HEK293 (cell line): ENCODE data around the gene CACNA1B.

Experiments
- CTCF ChIP-seq: fragments of 450-650 bp; formaldehyde crosslinking; IDR thresholded peaks from 2 replicates; pipeline ENCODE4 v1.5.1; 2016; ENCODE audit warnings: missing biosample characterization, missing genetic modification characterization
- HIC1 ChIP-seq: fragments of 450-650 bp; formaldehyde crosslinking; IDR thresholded peaks from 2 replicates; pipeline ENCODE4 v1.5.1; 2016; ENCODE audit warnings: missing biosample characterization, missing genetic modification characterization
- IKZF3 ChIP-seq: fragments of 450-650 bp; IDR thresholded peaks from 2 replicates; pipeline ENCODE4 v1.5.0; 2018; ENCODE audit warnings: missing biosample characterization, mild to moderate bottlenecking, missing genetic modification characterization, moderate library complexity
- MEIS1 ChIP-seq: sonication (generic); formaldehyde crosslinking; IDR thresholded peaks from 2 replicates; pipeline ENCODE4 v1.8.1; 2022; ENCODE audit warnings: missing genetic modification reagents, mild to moderate bottlenecking, borderline replicate concordance
- PRDM10 ChIP-seq: fragments of 450-650 bp; formaldehyde crosslinking; IDR thresholded peaks from 2 replicates; pipeline ENCODE4 v1.5.1; 2016; ENCODE audit warnings: missing biosample characterization, missing genetic modification characterization
- REST ChIP-seq: fragments of 450-650 bp; formaldehyde crosslinking; IDR thresholded peaks from 2 replicates; pipeline ENCODE4 v1.5.1; 2016; ENCODE audit warnings: missing biosample characterization, missing genetic modification characterization
- ZFP37 ChIP-seq: fragments of 450-650 bp; formaldehyde crosslinking; IDR thresholded peaks from 2 replicates; pipeline ENCODE4 v1.5.1; 2016; ENCODE audit warnings: missing biosample characterization, missing genetic modification characterization
- ZNF138 ChIP-seq: fragments of 450-650 bp; formaldehyde crosslinking; IDR thresholded peaks from 2 replicates; pipeline ENCODE4 v1.5.1; 2016; ENCODE audit warnings: missing biosample characterization, missing genetic modification characterization, borderline replicate concordance
- ZNF140 ChIP-seq: fragments of 450-650 bp; formaldehyde crosslinking; IDR thresholded peaks from 2 replicates; pipeline ENCODE4 v1.5.1; 2016; ENCODE audit warnings: missing biosample characterization, missing genetic modification characterization
- ZNF148 ChIP-seq: fragments of 450-650 bp; formaldehyde crosslinking; IDR thresholded peaks from 2 replicates; pipeline ENCODE4 v1.5.0; 2017; ENCODE audit warnings: missing biosample characterization, missing genetic modification characterization, borderline replicate concordance
- ZNF302 ChIP-seq: fragments of 450-650 bp; formaldehyde crosslinking; IDR thresholded peaks from 2 replicates; pipeline ENCODE4 v1.5.1; 2016; ENCODE audit warnings: missing biosample characterization, missing genetic modification characterization, low read depth
- ZNF423 ChIP-seq: fragments of 450-650 bp; formaldehyde crosslinking; IDR thresholded peaks from 2 replicates; pipeline ENCODE4 v1.5.1; 2016; ENCODE audit warnings: missing biosample characterization, missing genetic modification characterization
- ZNF571 ChIP-seq: fragments of 450-650 bp; formaldehyde crosslinking; IDR thresholded peaks from 2 replicates; pipeline ENCODE4 v1.5.0; 2017; ENCODE audit warnings: missing biosample characterization, missing genetic modification characterization

- TF ChIP-seq ZNF140 (tag by site-specific recombination) (no peak), ZNF571 (tag by site-specific recombination) (no peak), ZNF423 (tag by site-specific recombination) (no peak), ZNF138 (tag by site-specific recombination) (no peak), PRDM10 (tag by site-specific recombination) (no peak), HIC1 (tag by site-specific recombination) (no peak), ZFP37 (no peak), MEIS1 (no peak), ZNF302 (tag by site-specific recombination) (no peak), CTCF (tag by site-specific recombination) (no peak), REST (no peak), ZNF148 (no peak), IKZF3 (tag by site-specific recombination) (no peak)
These were observed 7.2 kb upstream of the CACNA1B start for GRCh38 chr9:137870432-137870831.
